Ovary (tissue), 9 donors: ENCODE measurements around the gene LENEP. TPM values are rescaled to one million over a fixed set of nuclear protein-coding genes. Genes with fewer than 3 reads are reported as not detected.

Experiments used
- DNase-seq, 5 donors: peaks; one replicate each; pipeline ENCODE4 v3.0.0-alpha.2; 2019 to 2020
- H3K27ac ChIP-seq, 2 donors: fragments of 200-600 bp; one replicate each; pipeline versions ENCODE4 v1.5.1 to v1.8.0; 2019 to 2022
- H3K27me3 ChIP-seq: fragments of 200-600 bp; one replicate; pipeline ENCODE4 v1.8.0; 2022
- H3K36me3 ChIP-seq: fragments of 200-600 bp; sonication (generic); one replicate; pipeline ENCODE4 v1.5.1; 2019
- H3K4me1 ChIP-seq: one replicate; pipeline ENCODE4 v1.8.1; 2013; ENCODE audit warnings: mild to moderate bottlenecking, moderate library complexity; ENCODE audit not compliant: insufficient read depth
- H3K4me3 ChIP-seq: fragments of 200-600 bp; sonication (generic); one replicate; pipeline ENCODE4 v1.5.1; 2017
- H3K9me3 ChIP-seq, 2 donors: fragments of 200-600 bp in 1 of 2; sonication (generic) in 1 of 2; one replicate each; pipeline versions ENCODE4 v1.5.1 to v1.8.1; 2013 to 2019; ENCODE audit warnings: mild to moderate bottlenecking in 1 of 2, moderate library complexity in 1 of 2
- EP300 ChIP-seq: sonication (generic); formaldehyde crosslinking; IDR thresholded peaks from one replicate; pipeline ENCODE4 v1.6.1; 2017; ENCODE audit warnings: antibody characterized with exemption
- POLR2A ChIP-seq: fragments of 450-650 bp; IDR thresholded peaks from one replicate; pipeline ENCODE4 v1.6.1; 2017; ENCODE audit warnings: antibody characterized with exemption, mild to moderate bottlenecking, moderate library complexity
- WGBS, 3 donors: extraction: QIAGEN DNeasy Blood & Tissue Kit in 1 of 3; methylation state at CpG; one replicate each; pipeline versions ENCODE4 v1.1.5 to v1.1.7; 2013 to 2017; 5-methylcytosine and 5-hydroxymethylcytosine counted together
- intact Hi-C, 4 donors: fragments of 100-400 bp; cut with DNase I; formaldehyde crosslinking; loops; one replicate each; pipeline versions ENCODE4 v1.11.0 to v1.15.1; 2022 to 2023
- microRNA-seq, 3 donors: library from miRNA; unstranded; fragments of <30 nt; microRNA quantifications; one replicate each; pipeline versions ENCODE4 to v1.2.0, GENCODE V29; 2019 to 2020
- polyA plus RNA-seq, 2 donors: library from polyadenylated mRNA; stranded (reverse); fragments of 200-250 nt in 1 of 2; fragments of 350-450 nt in 1 of 2; fragmentation: Illumina TruSeq in 1 of 2; extraction: RNeasy Lipid Tissue Mini Kit (QIAGEN cat#74804) in 1 of 2; gene quantifications; one replicate each; pipeline ENCODE4 v1.2.3, GENCODE V29; 2013 to 2014
- small RNA-seq: library from RNA; depleted of rRNA; stranded (forward); fragments of <200 nt; gene quantifications from one replicate; pipeline ENCODE3, GENCODE V24; 2016
- total RNA-seq, 7 donors: library from RNA; depleted of rRNA in 2 of 7; stranded (reverse); fragments of >200 nt in 2 of 7; fragmentation: NEBNext Ultra II Directional in 3 of 7; extraction: Animal tissue kit (Norgen Biotek cat#: 25700) in 3 of 7; gene quantifications; one replicate each; pipeline versions ENCODE4 v1.1.0 to v1.2.4, GENCODE V29; 2016 to 2023
- TF ChIP-seq, protein P1 (sequence below), 3 donors: fragments of 450-650 bp in 2 of 3; fragments of 200-600 bp in 1 of 3; IDR thresholded peaks; one replicate each; pipeline versions ENCODE4 v1.5.1 to v1.8.0; 2016 to 2022; ENCODE audit warnings: antibody characterized with exemption in 3 of 3, mild to moderate bottlenecking in 1 of 3
- donor health status: DM: no; HTN: no; CAD: no; lungs with moderate emphysema.
- donor health status: DM: no; HTN: no; CAD: no.
- donor health status: Bipolar disorder and iron deficiency.
- donor health status: DM: yes; HTN: yes; CAD: no.
- donor health status: DM: no; HTN: no; CAD: no.
- donor health status: DM: yes; HTN: yes; CAD: no.

The LENEP gene
- total and polyA plus RNA-seq, 9 donors = not detected

DNA sequence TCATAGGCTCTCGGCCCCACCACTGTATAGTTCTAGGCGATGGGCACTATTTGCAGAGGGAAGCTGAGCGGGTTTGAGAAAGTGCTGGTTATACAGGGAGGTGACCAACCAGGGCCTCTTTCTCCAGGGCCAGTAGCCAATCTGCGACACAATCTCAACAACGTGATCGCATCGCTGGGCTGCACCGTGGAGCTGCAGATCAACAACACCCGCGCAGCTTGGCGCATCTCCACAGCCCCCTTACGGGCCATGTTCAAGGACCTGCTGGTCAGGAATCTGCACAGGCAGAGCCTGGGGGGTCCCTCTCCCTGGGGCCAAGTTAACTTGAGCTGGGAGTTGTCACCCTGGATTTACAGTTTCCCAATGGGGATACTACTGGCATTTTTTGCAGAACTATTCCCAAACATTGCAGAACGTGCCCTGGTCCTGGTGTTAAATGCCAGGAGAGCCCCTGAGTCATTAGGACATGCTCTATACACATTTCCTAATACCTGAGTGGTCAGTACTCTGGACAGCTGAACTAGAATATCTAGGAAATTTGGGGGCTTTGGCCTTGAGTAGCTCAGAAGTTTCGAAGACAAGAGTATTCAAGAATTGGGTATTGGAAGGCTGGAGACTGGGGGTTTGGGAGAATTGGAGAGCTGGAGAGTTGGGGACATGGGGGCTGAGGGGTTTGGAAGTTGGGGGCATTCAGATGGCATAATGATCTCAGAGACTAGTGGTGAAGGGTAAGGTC is 47.1 kb downstream of the LENEP start:
- no peak for DNase-seq
- Histone ChIP-seq H3K27ac (no peak overlapping the region), H3K9me3 (no peaks in the 10 kb centered on the region), H3K4me3 (no peak overlapping the region), H3K36me3 (no peaks in the 10 kb centered on the region), H3K27me3 (no peaks in the 10 kb centered on the region), H3K4me1 (no peaks in the 10 kb centered on the region)
- intact Hi-C loops = no loop called here
- TF ChIP-seq, protein P1, sequence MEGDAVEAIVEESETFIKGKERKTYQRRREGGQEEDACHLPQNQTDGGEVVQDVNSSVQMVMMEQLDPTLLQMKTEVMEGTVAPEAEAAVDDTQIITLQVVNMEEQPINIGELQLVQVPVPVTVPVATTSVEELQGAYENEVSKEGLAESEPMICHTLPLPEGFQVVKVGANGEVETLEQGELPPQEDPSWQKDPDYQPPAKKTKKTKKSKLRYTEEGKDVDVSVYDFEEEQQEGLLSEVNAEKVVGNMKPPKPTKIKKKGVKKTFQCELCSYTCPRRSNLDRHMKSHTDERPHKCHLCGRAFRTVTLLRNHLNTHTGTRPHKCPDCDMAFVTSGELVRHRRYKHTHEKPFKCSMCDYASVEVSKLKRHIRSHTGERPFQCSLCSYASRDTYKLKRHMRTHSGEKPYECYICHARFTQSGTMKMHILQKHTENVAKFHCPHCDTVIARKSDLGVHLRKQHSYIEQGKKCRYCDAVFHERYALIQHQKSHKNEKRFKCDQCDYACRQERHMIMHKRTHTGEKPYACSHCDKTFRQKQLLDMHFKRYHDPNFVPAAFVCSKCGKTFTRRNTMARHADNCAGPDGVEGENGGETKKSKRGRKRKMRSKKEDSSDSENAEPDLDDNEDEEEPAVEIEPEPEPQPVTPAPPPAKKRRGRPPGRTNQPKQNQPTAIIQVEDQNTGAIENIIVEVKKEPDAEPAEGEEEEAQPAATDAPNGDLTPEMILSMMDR (IDR thresholded peaks at IDR 0.05) = no peak
- TF ChIP-seq POLR2A = no peak
- TF ChIP-seq EP300 = no peak
- WGBS, 3 donors = 78 to 84% (median 80%) methylated on average over 14 of the region's 14 CpGs

DNA sequence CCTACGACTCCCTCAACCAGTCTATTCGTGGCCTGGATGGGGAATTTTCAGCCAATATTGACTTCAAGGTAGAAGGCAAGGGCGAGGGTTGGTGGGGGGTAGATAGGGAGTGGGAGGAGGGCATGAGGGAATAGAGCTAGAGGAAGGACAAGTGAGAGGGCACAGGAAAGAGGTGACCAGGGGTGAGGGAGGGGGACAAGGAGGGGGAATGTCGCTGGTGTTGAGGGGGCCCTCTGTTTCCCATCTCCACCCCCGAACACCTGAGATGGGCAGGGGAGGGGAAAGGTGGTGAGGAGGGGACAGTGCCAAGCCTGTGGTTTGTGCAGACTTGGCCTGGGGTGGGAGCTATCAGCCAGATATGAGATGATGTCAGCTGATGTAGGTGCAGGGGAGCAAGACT is 49.4 kb downstream of the LENEP start:
- no peak for DNase-seq
- Histone ChIP-seq H3K27ac (no peak overlapping the region), H3K4me3 (no peak overlapping the region), H3K4me1 (no peaks in the 10 kb centered on the region), H3K27me3 (no peaks in the 10 kb centered on the region), H3K36me3 (no peaks in the 10 kb centered on the region), H3K9me3 (no peaks in the 10 kb centered on the region)
- WGBS, 3 donors = 74 to 84% (median 77%) methylated on average over 5 of the region's 5 CpGs
- intact Hi-C loops = no loop called here
- TF ChIP-seq, protein P1 (IDR thresholded peaks at IDR 0.05) = no peak
- TF ChIP-seq POLR2A = no peak
- TF ChIP-seq EP300 = no peak

GRCh38 chr1:155043301-155043702 is 49.9 kb downstream of the LENEP start:
- TF ChIP-seq, protein P1 (IDR thresholded peaks at IDR 0.05) = no peak
- no peak for TF ChIP-seq POLR2A
- no peak for TF ChIP-seq EP300
- no peaks in the 10 kb centered on the region for H3K9me3 ChIP-seq
- H3K4me1 ChIP-seq = no peaks in the 10 kb centered on the region
- no peak overlapping the region for H3K27ac ChIP-seq
- H3K27me3 ChIP-seq = no peaks in the 10 kb centered on the region
- intact Hi-C loops = no loop called here
- no peaks in the 10 kb centered on the region for H3K36me3 ChIP-seq
- WGBS, 3 donors = 60 to 83% (median 63%) methylated on average over 11 to 12 of the region's 12 CpGs
- no peak overlapping the region for H3K4me3 ChIP-seq
- no peak for DNase-seq

- intact Hi-C loops = no loop called here
- no peak overlapping the region for H3K27ac ChIP-seq
Measured at GRCh38 chr1:155043793-155044192, 50.4 kb downstream of the LENEP start.

More at GRCh38 chr1:155043793-155044192, 50.4 kb downstream of the LENEP start:
- no peak for DNase-seq
- WGBS, 3 donors = 59 to 72% (median 65%) methylated on average over 3 of the region's 3 CpGs
- Histone ChIP-seq H3K4me3 (no peak overlapping the region), H3K4me1 (no peaks in the 10 kb centered on the region), H3K9me3 (no peaks in the 10 kb centered on the region), H3K36me3 (no peaks in the 10 kb centered on the region), H3K27me3 (no peaks in the 10 kb centered on the region)
- TF ChIP-seq, protein P1 (IDR thresholded peaks at IDR 0.05) = no peak
- TF ChIP-seq EP300 (no peak), POLR2A (no peak)

Small RNA genes lying within 50 kb of the gene (microRNA-seq; reads per million reads assigned to microRNA genes)
- 0 to 0.38 (median 0.36) reads per million in 3 donors for gene MIR4258

Small RNA genes lying within 50 kb of the gene (small RNA-seq; reads per million reads assigned to genes)
- gene MIR4258 (not detected), gene RF00017 (not detected)

Other genes starting within 250 kb of the LENEP start
- 1 to 10 TPM in 5 of 7 donors, under 1 TPM in 2; 0.71 to 6.0 (median 1.7) TPM for gene KCNN3, start 123.3 kb upstream of the LENEP start, total RNA-seq
- 1 to 10 TPM in 1 of 2 donors, under 1 TPM in 1; 0.91 to 6.1 TPM for gene KCNN3, start 123.3 kb upstream of the LENEP start, polyA plus RNA-seq
- 10 to 100 TPM in 6 of 7 donors, 1 to 10 TPM in 1; 8.6 to 50.7 (median 35.3) TPM for gene PMVK, start 56.9 kb upstream of the LENEP start, total RNA-seq
- 10 to 100 TPM; 21.4 to 30.6 TPM for gene PMVK, start 56.9 kb upstream of the LENEP start, polyA plus RNA-seq
- 100 to 1,000 TPM in 6 of 7 donors, 10 to 100 TPM in 1; 78.7 to 170 (median 120) TPM for gene PBXIP1, start 37.5 kb upstream of the LENEP start, total RNA-seq
- gene PBXIP1, start 37.5 kb upstream of the LENEP start, polyA plus RNA-seq = 100 to 1,000 TPM; 105 to 151 TPM
- 10 to 100 TPM; 17.2 to 53.0 (median 42.5) TPM for gene PYGO2, start 31.8 kb upstream of the LENEP start, total RNA-seq
- gene PYGO2, start 31.8 kb upstream of the LENEP start, polyA plus RNA-seq = 10 to 100 TPM; 25.0 to 28.8 TPM
- gene SHC1, start 22.8 kb upstream of the LENEP start, total RNA-seq = 100 to 1,000 TPM in 1 of 7 donors, 10 to 100 TPM in 6; 36.8 to 183 (median 80.0) TPM
- gene SHC1, start 22.8 kb upstream of the LENEP start, polyA plus RNA-seq = 100 to 1,000 TPM in 1 of 2 donors, 10 to 100 TPM in 1; 56.8 to 161 TPM
- gene CKS1B, start 18.9 kb upstream of the LENEP start, total RNA-seq = 10 to 100 TPM; 12.2 to 29.9 (median 24.8) TPM
- 10 to 100 TPM; 41.7 to 55.8 TPM for gene CKS1B, start 18.9 kb upstream of the LENEP start, polyA plus RNA-seq
- 10 to 100 TPM; 11.1 to 30.0 (median 19.9) TPM for gene FLAD1, start 10.2 kb upstream of the LENEP start, total RNA-seq
- gene FLAD1, start 10.2 kb upstream of the LENEP start, polyA plus RNA-seq = 10 to 100 TPM; 14.2 to 16.4 TPM
- 10 to 100 TPM; 15.3 to 45.5 (median 33.1) TPM for gene ZBTB7B, start 9.2 kb downstream of the LENEP start, total RNA-seq
- gene ZBTB7B, start 9.2 kb downstream of the LENEP start, polyA plus RNA-seq = 10 to 100 TPM in 1 of 2 donors, 1 to 10 TPM in 1; 3.6 to 18.2 TPM
- gene DCST2, start 40.2 kb downstream of the LENEP start, total RNA-seq = 1 to 10 TPM in 4 of 7 donors, under 1 TPM in 2, not detected in 1; 0.45 to 1.4 (median 1.2) TPM
- 1 to 10 TPM in 1 of 2 donors, under 1 TPM in 1; 0.17 to 1.1 TPM for gene DCST2, start 40.2 kb downstream of the LENEP start, polyA plus RNA-seq
- under 1 TPM in 4 of 7 donors, not detected in 3; 0.22 to 0.80 (median 0.51) TPM for gene DCST1, start 40.2 kb downstream of the LENEP start, total RNA-seq
- under 1 TPM in 1 of 2 donors, not detected in 1; 0.06 TPM for gene DCST1, start 40.2 kb downstream of the LENEP start, polyA plus RNA-seq
- 100 to 1,000 TPM in 1 of 7 donors, 10 to 100 TPM in 6; 34.8 to 149 (median 67.8) TPM for gene ADAM15, start 57.7 kb downstream of the LENEP start, total RNA-seq
- gene ADAM15, start 57.7 kb downstream of the LENEP start, polyA plus RNA-seq = 10 to 100 TPM; 17.0 to 61.7 TPM
- gene EFNA4, start 70.2 kb downstream of the LENEP start, total RNA-seq = 10 to 100 TPM in 5 of 7 donors, 1 to 10 TPM in 2; 8.6 to 14.1 (median 12.2) TPM
- gene EFNA4, start 70.2 kb downstream of the LENEP start, polyA plus RNA-seq = 10 to 100 TPM in 1 of 2 donors, 1 to 10 TPM in 1; 7.3 to 10.6 TPM
- gene EFNA3, start 85.3 kb downstream of the LENEP start, total RNA-seq = 1 to 10 TPM; 1.3 to 3.7 (median 2.4) TPM
- 1 to 10 TPM; 1.6 to 2.1 TPM for gene EFNA3, start 85.3 kb downstream of the LENEP start, polyA plus RNA-seq
- gene EFNA1, start 134.3 kb downstream of the LENEP start, total RNA-seq = 10 to 100 TPM; 12.1 to 51.6 (median 16.6) TPM
- 10 to 100 TPM; 18.6 to 27.3 TPM for gene EFNA1, start 134.3 kb downstream of the LENEP start, polyA plus RNA-seq
- 10 to 100 TPM; 10.8 to 31.4 (median 16.8) TPM for gene SLC50A1, start 142.3 kb downstream of the LENEP start, total RNA-seq
- gene SLC50A1, start 142.3 kb downstream of the LENEP start, polyA plus RNA-seq = 10 to 100 TPM; 19.7 to 50.2 TPM
- gene DPM3, start 146.9 kb downstream of the LENEP start, total RNA-seq = 100 to 1,000 TPM in 1 of 7 donors, 10 to 100 TPM in 6; 59.3 to 126 (median 85.5) TPM
- 100 to 1,000 TPM in 1 of 2 donors, under 1 TPM in 1; 0.70 to 168 TPM for gene DPM3, start 146.9 kb downstream of the LENEP start, polyA plus RNA-seq
- 100 to 1,000 TPM in 6 of 7 donors, 10 to 100 TPM in 1; 96.5 to 209 (median 158) TPM for gene KRTCAP2, start 179.7 kb downstream of the LENEP start, total RNA-seq
- 100 to 1,000 TPM; 219 to 499 TPM for gene KRTCAP2, start 179.7 kb downstream of the LENEP start, polyA plus RNA-seq
- under 1 TPM in 6 of 7 donors, not detected in 1; 0.12 to 0.87 (median 0.54) TPM for gene TRIM46, start 180.3 kb downstream of the LENEP start, total RNA-seq
- under 1 TPM; 0.12 to 0.24 TPM for gene TRIM46, start 180.3 kb downstream of the LENEP start, polyA plus RNA-seq
- gene THBS3, start 214.3 kb downstream of the LENEP start, total RNA-seq = 10 to 100 TPM; 19.9 to 50.2 (median 29.1) TPM
- 10 to 100 TPM; 23.1 to 28.2 TPM for gene THBS3, start 214.3 kb downstream of the LENEP start, polyA plus RNA-seq
- 10 to 100 TPM; 18.5 to 33.4 (median 27.7) TPM for gene MTX1, start 215.1 kb downstream of the LENEP start, total RNA-seq
- 10 to 100 TPM; 15.6 to 35.4 TPM for gene MTX1, start 215.1 kb downstream of the LENEP start, polyA plus RNA-seq